Dedifferentiated amniotic fluid mesenchymal stem cell (primary cell): Measurements from ENCODE around the gene CPAMD8.

Experiments
- DNase-seq: peaks from one replicate; pipeline ENCODE4 v3.0.0-alpha.2; 2016; ENCODE audit errors: extremely low spot score

CPAMD8 gene

DNA sequence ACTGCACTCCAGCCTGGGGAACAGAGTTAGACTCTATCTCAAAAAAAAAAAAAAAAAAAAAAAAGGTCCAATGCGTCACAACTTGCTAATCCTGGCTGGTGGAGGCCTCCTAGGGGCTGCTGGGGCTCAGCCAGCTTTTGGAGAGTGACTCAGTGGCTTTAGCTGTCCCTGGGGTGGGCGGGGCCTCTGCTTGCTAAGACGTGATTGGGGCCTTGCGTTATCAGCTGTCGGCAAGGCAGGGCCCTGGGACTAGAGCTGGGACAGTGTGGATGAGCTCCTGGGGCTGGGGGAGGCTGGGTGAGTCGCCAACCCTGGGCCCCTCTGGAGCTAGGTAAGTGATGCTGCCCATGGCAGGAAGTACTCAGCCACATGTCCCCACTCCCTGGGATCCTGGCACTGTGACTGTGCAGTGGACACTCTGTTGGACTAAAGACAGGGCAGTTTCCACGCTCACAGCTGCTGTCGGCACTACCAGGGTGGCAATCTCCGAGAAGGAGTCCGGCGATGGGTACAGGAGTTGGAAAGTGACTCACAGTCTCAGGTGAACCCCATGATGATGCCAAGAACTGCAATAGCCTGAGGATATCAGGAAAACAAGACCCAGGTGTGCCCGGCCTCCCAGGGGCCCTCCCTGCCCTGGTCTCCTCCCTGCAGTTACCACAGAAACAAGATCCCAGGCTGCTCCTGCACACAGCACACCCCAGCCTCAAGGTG is 105.6 kb downstream of the CPAMD8 start:
- DNase-seq, result peak; percentile 32

DNA sequence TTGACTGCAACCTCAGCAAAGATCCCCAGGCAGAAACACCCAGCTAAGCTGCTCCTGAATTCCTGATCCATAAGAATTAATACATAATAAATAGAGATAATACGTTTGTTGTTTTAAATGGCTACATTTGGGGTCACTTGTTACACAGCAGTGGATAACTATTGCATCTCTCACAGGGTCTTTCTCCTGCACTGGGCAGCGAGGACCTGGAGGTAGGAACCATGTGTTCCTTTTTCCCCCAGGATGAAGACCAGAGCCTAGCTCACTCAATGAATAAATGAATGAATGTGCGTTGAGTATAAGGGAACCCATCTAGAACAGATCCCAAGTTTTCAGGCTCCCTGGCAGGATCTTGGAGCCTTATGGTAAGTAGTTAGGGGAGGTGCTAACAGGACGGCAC is 107.1 kb downstream of the CPAMD8 start:
- DNase-seq, result no peak

DNA sequence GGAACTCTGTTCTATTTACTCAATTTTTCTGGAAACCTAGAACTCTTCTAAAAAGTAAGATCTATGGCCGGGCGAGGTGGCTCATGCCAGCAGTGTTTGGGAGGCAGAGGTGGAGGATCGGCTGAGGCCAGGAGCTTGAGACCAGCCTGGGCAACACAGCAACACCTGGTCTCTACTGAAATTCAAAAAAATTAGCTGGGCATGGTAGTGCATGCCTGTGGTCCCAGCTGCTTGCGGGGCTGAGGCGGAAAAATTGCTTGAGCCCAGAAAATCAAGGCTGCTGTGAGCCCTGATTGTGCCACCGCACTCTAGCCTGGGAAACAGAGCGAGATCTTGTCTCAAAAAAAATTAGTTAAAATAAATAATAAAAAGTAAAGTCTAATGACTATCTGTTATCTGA is 109.2 kb downstream of the CPAMD8 start:
- no peak for DNase-seq

- DNase-seq, result no peak
Observed at GRCh38 chr19:16915734-16916133, 110.9 kb downstream of the CPAMD8 start.

DNA sequence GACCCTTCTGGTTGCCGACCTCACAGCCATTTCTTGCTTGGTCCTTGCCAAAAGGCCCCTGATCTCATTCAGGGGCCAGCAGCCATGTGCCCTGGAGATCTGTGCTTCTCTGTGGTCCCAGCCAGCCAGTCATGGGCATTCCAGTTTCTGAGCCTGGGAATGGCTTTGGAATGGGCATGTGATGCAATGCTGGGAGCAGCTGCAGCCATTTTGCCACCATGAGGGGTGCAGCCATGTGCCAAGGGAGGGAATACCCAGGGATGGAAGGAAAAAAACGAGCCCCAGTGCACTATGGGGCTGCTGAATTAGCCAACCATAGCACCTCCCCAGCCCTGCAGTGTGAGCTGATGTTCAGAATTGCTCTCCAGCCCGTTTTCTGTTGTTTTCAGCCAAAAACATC is 111.5 kb downstream of the CPAMD8 start:
- no peak for DNase-seq

DNA sequence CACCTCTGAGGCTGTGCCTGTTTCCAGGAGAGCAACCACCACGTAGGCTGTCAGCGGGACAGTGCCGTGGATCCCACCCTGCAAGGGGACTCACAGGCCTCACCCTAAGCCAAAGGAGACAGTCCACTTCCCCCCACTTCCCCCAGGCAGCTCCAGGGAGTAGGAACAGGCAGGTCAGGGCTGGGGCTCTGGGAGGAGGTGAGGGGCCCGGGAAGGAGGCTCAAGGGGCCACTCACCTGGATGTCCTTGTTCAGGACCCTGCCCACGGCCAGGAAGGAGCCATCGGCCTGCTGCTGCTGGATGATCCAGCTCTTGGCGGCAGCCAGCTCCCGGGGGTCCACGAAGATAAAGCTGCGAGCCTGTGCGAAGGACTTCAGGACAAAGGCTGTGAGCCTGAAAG is 112.2 kb downstream of the CPAMD8 start:
- DNase-seq, result no peak

GRCh38 chr19:16912780-16913179 is 113.8 kb downstream of the CPAMD8 start:
- no peak for DNase-seq

DNA sequence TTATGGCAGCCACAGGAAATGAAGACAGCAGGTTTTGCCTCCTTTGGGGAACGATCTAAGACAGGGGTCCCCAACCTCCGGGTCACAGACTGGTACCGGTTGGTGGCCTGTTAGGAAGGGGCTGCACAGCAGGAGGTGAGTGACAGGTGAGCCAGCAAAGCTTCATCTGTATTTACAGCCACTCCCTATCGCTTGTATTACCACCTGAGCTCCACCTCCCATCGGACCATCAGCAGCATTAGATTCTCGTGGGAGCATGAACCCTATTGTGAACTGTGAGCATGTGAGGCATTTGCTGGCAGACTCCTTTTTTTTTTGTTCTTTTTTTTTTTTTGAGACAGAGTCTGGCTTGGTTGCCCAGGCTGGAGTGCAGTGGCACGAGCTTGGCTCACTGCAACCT is 115.6 kb downstream of the CPAMD8 start:
- DNase-seq, result no peak

DNA sequence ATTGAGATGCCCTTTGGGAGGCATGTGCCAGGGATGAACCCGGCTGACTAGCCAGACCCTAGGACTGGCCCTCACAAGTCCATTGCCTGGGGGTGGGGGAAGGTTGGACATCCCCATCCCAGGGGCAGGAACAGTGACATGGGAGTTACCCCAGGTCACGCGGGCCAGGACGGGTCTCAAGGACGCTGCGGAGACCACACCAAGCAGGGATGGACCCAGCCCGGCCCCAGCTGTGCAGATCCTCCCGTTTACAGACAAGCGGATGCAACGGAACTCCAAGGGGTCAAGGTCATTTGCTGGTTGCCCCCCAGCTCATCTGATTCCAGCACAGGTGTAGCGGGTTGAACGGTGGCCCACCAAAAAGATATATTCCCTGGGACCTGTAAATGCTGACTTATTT is 117.9 kb downstream of the CPAMD8 start:
- no peak for DNase-seq

DNA sequence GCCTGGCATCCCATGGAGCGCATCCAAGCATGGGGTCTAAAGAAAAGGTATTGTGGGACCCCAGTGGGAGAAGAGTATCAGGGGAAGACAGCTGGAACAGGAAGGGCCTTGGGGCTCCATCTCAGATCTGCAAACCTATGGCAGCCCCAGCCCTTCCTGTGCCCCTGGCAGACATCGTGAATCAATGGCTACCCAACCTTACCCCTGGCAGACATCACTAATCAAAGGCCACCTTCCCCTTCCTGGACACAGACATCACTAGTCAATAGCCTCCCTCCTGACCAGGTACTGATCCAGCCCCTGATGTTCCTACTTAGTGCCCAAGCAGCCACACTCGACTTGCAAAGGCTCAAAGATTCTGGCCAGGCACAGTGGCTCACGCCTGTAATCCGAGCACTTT is 122.0 kb downstream of the CPAMD8 start:
- DNase-seq, result no peak

GRCh38 chr19:16903347-16903746 is 123.3 kb downstream of the CPAMD8 start:
- no peak for DNase-seq

DNA sequence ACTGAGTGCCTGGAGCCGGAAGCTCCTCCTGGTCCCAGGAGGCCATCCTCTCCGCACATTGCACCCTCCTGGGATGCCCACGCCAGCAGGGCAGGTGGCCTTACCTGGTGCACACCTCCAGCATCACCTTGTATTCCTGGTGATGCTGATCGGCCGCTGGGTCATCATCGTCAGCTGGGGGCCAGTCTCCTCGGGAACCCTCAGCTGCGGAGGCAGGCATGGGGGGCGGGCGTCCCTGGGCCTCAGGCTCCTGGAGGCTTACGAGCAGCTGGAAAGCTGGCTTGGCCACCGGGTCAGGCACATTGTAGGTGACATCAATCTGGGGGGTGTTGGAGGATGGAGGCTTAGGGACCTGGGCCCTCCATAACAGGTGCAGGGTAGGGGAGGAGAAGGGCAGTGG is 124.1 kb downstream of the CPAMD8 start:
- no peak for DNase-seq

DNA sequence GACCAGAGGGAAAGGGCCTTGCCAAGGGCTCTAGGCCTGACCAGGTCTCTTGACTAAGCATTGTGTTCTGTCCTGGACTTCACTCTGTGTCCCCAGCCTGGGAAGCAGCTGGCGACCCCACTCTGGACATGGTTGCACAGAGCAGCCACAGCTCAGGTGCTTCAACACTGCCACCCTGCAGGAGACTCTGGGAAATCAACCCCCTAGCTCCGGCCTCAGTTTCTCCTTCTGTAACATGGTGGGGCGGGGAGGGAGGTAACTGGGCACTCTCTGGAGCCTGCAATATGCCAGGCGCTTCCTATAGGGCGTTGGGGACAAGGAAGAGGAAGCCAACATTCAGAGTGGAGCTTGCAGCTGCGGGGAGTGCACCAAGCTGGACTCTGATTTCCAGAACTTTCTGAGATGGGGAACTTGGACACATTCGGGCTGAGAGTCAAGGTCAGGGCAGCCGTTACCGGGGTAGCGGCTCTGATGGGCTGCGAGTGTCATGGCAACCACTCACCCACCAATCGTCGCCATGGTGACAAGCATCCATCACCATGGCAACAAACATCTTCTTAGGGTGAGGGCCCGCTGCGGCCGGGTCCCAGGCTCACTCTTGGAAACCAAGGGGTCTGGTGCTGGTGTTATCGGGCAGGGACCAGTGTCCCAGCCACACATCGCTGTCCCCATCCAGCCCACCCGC is 125.0 kb downstream of the CPAMD8 start:
- no peak for DNase-seq

DNA sequence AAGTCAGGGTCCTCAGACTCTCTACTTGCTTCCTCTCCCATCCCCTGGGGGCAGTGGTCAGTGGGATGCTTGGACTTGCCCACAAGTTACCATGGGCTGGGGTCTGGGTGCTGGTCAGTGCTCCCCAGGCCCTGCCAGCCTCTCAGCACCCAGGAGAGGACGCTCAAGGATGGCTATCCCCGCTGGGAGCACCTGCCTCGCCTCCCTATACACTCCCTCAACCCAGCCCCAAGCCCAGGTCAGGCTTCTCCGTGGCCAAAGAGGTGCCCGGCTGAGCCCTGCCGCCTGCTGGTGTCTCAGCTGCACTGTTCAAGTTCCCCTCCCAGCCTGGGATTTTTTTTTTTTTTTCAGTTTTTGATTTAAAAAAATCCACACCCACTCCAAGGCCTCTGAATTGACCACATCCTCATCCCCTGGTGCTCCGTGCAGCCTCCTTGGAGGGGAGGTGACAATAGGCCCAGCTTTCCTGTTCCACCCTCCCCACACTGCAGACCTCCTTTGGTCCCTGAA is 127.0 kb downstream of the CPAMD8 start:
- no peak for DNase-seq

GRCh38 chr19:16898361-16899015 is 128.1 kb downstream of the CPAMD8 start:
- no peak for DNase-seq

GRCh38 chr19:16897856-16898161 is 128.8 kb downstream of the CPAMD8 start:
- DNase-seq, result no peak

DNA sequence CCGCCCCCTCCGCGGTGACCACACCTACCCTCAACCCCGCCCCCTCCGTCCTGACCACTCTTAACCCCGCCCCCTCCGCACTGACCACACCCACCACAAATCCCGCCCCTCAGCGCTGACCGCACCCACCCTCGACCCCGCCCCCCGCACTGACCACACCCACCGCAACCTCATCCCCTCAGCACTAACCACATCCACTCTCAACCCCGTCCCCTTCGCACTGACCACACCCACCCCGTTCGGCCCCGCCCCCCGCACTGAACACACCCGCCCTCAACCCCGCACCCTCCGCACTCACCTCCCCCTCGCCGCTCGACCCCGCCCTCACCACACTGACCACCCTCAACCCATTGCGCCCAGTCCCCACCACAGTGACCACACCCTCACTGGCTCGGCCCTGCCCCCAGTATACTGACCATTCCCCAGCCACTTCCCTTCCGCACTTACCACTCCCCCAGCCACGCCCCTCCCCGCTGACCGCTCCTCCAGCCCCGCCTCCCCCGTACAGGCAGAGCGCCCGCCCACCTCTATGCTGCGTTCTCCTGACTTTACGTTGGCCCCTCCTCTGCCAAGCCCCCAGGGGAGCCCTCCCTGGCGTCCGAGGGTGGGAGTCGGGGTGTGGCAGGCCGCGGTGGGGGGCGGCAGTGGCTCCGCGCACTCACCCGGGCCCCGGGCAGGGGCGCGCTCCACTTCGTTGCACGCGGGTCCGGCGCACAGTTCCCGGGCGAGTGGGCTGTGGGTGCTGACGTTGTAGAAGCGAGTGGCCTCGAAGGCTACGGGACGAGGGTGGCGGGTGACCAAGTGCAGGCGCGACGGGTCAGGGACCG is 129.4 kb downstream of the CPAMD8 start:
- DNase-seq, result peak; percentile 77

GRCh38 chr19:16896146-16897028 is 130.2 kb downstream of the CPAMD8 start:
- no peak for DNase-seq

GRCh38 chr19:16895467-16896145 is 131.0 kb downstream of the CPAMD8 start:
- no peak for DNase-seq

GRCh38 chr19:16894080-16894479 is 132.5 kb downstream of the CPAMD8 start:
- DNase-seq, result no peak

DNA sequence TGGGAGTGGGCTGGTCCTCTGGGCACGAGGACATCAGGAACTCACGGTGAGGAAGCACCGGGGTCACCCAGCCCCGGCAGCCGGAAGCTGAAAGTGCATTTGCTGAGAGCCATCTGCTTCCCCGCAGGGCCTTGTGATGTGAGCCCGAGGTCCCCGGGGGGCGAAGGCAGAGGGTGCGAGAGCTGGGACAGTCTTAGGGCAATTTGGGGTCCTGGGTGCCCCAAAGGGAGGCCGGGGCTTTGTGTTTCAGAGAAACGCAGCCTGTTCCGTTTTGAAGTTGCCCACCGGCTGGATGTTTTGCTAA is 133.0 kb downstream of the CPAMD8 start:
- no peak for DNase-seq
